ENCODE measurements around the gene FARS2.

Gene FARS2

GRCh38 chr6:5785249-5785648, 523.9 kb downstream of the FARS2 start:
- TF ChIP-seq GATA2 (IDR thresholded peaks at IDR 0.05; ENCODE audit: low read depth, low read length) (no peak), GATA3 (IDR thresholded peaks at IDR 0.05; ENCODE audit: low read depth, low read length) (no peak)

GRCh38 chr6:5786321-5786968, 525.1 kb downstream of the FARS2 start:
- TF ChIP-seq GATA2 (IDR thresholded peaks at IDR 0.05; ENCODE audit: low read depth, low read length) (no peak), GATA3 (IDR thresholded peaks at IDR 0.05; ENCODE audit: low read depth, low read length) (no peak)

GRCh38 chr6:5786969-5787720, 525.8 kb downstream of the FARS2 start:
- TF ChIP-seq GATA3 (IDR thresholded peaks at IDR 0.05; ENCODE audit: low read depth, low read length) = no peak

- no peak for TF ChIP-seq GATA2 (IDR thresholded peaks at IDR 0.05; ENCODE audit: low read depth, low read length)
- TF ChIP-seq GATA3 (IDR thresholded peaks at IDR 0.05; ENCODE audit: low read depth, low read length) = no peak
These were observed 548.1 kb downstream of the FARS2 start for GRCh38 chr6:5809450-5809849.

GRCh38 chr6:5811997-5812396, 550.7 kb downstream of the FARS2 start:
- TF ChIP-seq GATA3 (IDR thresholded peaks at IDR 0.05; ENCODE audit: low read depth, low read length) (no peak), GATA2 (IDR thresholded peaks at IDR 0.05; ENCODE audit: low read depth, low read length) (no peak)

- TF ChIP-seq GATA3 (IDR thresholded peaks at IDR 0.05; ENCODE audit: low read depth, low read length) (no peak), GATA2 (IDR thresholded peaks at IDR 0.05; ENCODE audit: low read depth, low read length) (no peak)
These were observed 552.3 kb downstream of the FARS2 start for GRCh38 chr6:5813625-5814027.

GRCh38 chr6:5814116-5814515, 552.8 kb downstream of the FARS2 start:
- TF ChIP-seq GATA3 (IDR thresholded peaks at IDR 0.05; ENCODE audit: low read depth, low read length) (no peak), GATA2 (IDR thresholded peaks at IDR 0.05; ENCODE audit: low read depth, low read length) (no peak)

GRCh38 chr6:5814901-5815300, 553.6 kb downstream of the FARS2 start:
- TF ChIP-seq GATA3 (IDR thresholded peaks at IDR 0.05; ENCODE audit: low read depth, low read length) = no peak
- TF ChIP-seq GATA2 (IDR thresholded peaks at IDR 0.05; ENCODE audit: low read depth, low read length) = no peak

- no peak for TF ChIP-seq GATA3 (IDR thresholded peaks at IDR 0.05; ENCODE audit: low read depth, low read length)
- no peak for TF ChIP-seq GATA2 (IDR thresholded peaks at IDR 0.05; ENCODE audit: low read depth, low read length)
These were observed 556.6 kb downstream of the FARS2 start for GRCh38 chr6:5817869-5818268.

- TF ChIP-seq GATA3 (IDR thresholded peaks at IDR 0.05; ENCODE audit: low read depth, low read length) = no peak
- no peak for TF ChIP-seq GATA2 (IDR thresholded peaks at IDR 0.05; ENCODE audit: low read depth, low read length)
These were observed 557.6 kb downstream of the FARS2 start for GRCh38 chr6:5818959-5819358.
